Esophagus muscularis mucosa (tissue), 3 donors: ENCODE results near the gene ANKFY1.

Experiments
- EP300 ChIP-seq: sonication (generic); formaldehyde crosslinking; IDR thresholded peaks from one replicate; pipeline ENCODE4 v1.6.1; 2017; ENCODE audit warnings: antibody characterized with exemption
- TF ChIP-seq, protein P1 (sequence below), 3 experiments: fragments of 200-600 bp in 2 of 3; fragments of 450-650 bp in 1 of 3; sonication (generic) in 2 of 3; IDR thresholded peaks; one replicate each; pipeline ENCODE4 v1.5.1; 2017 to 2019; ENCODE audit warnings: antibody characterized with exemption in 3 of 3, mild to moderate bottlenecking in 2 of 3, moderate library complexity in 1 of 3

DNA sequence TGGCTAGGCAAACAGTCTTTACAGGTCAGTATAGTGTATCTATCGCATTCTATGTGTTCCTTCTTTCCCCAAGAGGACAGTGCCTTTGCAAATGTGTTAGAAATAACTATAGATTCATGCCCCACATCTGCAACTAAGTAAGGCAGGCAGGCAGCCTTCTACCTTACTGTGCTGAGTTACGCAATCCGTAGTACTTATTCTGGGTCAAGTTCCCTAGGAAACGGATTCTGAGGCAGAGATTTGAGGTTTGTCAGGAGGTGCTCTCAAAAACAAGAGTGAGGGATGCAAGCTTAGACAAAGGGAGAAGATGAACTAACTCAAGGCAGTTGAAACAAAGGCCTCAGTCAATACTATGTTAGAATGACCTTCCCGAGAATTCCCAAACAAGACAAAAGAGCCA is 12.7 kb upstream of the ANKFY1 start:
- no peak for TF ChIP-seq EP300
- TF ChIP-seq, protein P1, sequence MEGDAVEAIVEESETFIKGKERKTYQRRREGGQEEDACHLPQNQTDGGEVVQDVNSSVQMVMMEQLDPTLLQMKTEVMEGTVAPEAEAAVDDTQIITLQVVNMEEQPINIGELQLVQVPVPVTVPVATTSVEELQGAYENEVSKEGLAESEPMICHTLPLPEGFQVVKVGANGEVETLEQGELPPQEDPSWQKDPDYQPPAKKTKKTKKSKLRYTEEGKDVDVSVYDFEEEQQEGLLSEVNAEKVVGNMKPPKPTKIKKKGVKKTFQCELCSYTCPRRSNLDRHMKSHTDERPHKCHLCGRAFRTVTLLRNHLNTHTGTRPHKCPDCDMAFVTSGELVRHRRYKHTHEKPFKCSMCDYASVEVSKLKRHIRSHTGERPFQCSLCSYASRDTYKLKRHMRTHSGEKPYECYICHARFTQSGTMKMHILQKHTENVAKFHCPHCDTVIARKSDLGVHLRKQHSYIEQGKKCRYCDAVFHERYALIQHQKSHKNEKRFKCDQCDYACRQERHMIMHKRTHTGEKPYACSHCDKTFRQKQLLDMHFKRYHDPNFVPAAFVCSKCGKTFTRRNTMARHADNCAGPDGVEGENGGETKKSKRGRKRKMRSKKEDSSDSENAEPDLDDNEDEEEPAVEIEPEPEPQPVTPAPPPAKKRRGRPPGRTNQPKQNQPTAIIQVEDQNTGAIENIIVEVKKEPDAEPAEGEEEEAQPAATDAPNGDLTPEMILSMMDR (IDR thresholded peaks at IDR 0.05), result no peak
